CD4-positive, alpha-beta T cell treated with Interleukin-12 subunit alpha and Interleukin-12 subunit beta, for 1 hour (primary cell): Measurements from ENCODE around the gene CHAF1A.
A peak's percentile ranks its signal among the peaks of the same experiment; 100 is the strongest.

Source experiments
- DNase-seq: peaks from one replicate; pipeline ENCODE4 v3.0.0-alpha.2; 2020

The CHAF1A gene

DNA sequence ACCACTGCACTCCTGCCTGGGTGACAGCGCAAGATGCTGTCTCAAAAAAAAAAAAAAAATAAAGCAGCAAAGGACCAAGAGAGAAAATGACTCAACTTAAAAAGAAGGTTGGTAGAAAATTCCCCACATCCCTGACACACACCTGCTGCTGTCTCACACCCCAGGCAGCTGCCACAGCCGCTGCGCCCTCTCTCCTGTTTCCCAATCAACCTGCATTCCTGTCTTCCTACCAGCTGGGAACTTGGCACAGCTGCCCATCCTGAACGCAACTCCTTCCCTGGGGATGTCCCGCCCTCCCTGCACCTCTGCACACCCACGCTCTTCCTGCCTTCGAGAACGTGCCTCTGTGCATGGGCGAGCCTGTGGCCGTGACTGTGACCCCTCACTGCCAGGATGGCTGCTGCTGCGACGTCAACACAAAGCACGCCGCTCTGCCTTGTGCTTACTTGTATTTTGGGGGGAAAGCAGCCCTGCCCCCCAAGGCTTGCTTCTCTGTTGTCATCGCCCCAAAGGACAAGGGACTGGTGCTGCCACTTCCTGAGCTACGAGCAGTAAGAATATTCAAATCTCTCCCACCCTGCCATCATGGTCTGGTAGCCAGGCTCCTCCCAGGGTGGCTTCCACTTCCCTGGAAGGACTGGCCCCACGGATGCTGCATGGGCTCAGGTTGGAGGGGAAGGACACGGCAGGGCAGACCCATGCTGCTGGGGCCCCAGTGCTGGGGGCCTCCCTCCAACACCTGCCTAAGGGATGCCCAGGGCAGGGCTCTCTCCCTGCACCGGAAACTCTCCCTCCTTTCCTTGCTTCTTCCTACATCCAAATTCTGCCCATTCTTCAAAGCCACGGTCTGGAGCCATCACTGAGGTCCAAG lies 22.8 kb upstream of the CHAF1A start:
- peak; percentile 20 for DNase-seq

DNA sequence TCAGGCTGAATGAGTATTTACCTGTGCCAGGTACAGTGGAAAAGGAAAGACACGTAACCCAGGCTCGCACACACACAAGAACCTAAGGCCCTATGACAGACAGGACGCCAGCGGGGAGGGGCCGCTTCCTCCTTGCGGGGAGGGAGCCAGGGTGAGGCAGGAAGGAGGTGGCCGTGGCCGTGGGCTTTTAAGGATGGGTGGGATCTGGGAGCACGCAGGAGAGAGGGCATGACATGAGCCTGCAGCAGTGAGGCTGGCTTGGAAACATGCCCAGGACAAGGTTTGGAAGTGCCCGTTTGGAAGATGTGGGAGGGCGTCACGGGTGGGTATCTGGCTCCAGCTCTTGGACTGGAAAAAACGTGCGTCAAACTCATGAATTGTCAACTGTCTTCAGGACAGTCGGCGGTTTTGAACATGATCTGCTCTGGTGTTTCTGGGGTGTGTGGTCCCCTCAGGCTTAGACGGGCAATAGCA lies 22.1 kb upstream of the CHAF1A start:
- peak; percentile 63 for DNase-seq

DNA sequence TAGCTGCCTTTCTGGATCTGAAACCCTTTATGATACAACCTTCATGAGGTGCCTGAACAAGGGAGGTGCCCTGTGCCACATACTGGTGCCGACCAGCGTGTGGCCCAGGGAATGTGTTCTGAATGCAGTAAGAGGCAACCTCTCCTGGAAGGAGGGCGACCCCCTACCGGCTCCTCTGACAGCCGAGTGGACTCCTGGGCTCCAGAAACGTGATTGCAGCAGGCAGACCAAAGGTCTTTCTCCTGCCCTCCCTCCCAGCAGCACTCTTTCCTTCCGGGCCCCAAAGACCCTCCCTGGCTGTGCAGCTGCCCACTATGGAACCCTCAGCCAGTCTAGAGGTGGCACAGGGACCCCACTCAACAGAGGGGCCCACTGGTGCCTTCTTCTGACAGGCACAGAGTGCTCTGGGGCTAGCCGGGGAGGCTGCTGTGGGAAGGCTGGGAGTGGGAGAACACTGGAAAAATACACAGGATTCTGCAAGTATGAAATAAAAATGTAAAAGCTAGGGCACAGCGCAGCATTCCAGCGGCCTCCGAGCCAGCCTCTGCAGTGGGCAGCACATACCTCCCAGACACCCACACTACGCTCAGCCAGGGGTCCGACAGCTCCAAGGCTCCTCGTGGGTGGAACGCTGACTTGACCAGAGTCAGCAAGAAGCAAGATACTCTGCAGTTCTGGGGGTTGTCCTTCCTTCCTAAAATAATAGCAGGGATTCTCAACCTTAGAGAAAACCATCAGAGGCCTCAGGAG lies 17.0 kb upstream of the CHAF1A start:
- no peak for DNase-seq

DNA sequence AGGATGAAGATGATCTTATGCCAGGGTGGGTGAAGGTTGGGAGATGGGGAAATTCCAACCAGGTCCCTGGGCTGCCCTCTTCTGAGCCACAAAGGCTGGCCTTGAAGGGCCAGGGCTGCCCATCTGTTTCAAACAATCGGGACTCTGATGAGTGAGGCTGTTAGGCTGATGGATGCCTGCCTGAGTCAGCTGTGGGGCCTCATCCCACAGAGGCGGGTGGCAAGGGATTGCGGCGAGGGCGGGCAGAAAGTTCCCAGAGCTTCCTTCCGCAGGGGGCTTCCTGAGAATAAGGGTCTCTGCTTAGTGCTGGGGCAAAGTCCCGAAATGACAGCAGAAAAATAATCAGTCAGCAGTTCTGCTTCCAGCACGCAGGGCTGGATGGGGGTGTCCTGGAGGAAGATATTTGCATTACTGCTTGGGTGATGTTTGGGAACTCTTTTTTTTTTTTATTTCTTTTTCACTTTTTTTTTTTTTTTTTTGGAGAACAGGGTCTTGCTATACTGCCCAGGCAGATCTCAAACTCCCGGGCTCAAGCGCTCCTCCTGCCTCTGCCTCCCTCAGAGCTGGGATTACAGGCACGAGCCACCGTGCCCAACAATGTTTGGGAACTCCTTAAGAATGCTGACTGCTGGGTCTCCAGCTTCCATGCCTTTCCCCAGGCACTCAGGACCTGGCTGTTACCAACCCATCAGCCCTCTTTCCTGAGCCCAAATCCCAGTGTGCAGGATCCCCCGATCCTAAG lies 16.2 kb upstream of the CHAF1A start:
- no peak for DNase-seq

DNA sequence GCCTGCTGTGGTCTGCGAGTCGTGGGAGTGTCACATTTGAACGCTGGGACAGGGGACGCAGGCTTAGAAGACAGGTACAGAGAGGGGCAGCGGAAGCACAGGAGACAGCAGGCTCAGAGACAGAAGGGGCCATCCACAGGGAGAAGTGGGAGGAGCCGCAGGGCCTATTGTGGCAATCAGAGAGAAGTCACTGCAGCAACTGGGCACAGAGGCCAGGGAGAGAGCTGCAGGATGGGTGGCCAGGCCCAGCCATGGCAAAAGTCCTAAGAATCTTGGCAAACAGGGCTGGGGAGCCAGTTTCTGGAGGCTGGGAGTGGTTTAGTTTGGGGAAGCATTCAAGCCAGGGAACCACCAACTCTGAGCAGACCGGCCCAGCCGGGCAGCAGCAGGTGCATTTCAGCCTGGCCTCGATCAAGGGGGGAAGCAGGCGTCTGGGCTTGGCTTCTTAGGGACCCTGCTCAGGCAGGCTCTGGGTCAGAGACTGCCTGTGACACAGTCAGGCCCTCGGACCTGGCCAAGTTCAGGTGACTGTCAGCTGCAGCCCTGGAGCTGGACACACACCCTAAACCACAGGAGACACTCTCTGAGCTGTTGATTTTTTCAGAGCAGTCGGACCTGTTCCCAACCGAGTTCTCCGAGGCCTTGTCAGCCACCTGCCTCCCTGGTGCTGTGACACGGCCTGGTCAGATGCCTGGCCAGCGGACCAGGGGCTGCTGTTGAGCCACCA lies 13.9 kb upstream of the CHAF1A start:
- no peak for DNase-seq

DNA sequence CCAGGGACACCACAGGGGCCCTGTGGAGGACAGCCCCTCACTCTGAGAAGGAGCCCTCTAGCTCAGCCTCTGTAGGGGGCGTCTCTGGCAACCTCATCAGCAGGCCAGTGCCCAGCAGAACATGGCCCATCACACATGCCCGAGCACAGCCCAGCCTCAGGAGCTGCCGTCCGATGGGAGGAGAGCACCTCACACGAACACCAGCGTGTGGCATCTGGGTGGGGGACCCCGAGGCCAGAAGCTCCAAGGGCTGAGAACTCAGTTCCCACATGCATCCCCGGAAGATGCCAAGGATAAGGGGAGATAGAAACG lies 13.4 kb upstream of the CHAF1A start:
- DNase-seq = no peak

DNA sequence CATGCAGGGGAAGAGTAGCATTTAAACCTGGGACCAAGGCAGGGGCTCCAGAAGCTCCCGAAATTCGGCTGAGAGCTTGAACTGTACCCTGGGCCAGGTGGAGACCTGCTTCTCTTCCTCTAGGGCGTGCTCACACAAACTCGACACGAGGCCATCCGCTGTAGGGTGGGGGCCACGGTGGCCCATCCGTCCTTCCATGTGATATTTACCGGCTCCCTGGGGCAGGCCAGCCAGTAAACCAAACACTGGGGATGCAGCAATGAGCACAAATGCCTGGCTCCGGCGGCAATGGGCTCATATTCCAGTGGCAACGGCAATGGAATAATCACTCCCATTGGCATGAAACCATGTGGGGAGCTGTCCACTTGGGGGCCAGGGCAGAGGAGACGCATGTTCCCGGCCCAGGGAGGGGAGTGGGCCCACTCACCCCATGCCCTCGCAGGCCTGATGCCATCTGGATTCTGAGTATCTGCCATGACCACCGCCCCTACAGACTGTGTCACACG lies 12.9 kb upstream of the CHAF1A start:
- no peak for DNase-seq

DNA sequence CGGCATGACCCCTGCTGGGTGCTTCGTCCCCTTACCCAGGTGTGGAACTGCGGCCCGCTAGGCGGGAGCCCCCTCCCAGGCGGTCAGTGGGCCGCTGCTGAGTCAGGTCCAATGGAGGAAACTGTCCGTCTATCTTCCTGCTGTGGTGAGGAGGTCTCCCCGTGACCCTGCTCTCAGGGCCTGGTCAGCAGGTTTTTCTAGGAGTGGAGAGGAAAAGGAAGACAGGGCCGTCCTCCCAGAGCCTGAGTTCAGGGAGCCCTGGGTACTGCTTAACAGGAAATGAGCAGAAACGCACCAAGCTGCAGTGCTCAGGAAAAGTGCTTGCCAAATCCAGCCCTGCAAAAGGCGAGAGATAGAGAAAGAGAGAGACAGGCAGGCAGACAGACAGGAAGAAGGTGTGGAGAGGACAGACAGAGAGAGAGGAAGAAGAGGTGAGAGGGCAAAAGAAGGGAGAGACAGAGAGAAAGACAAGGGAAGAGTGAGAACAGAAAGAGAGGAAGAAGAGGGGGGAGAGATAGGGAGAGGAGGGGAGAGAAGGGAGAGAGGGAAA lies 12.3 kb upstream of the CHAF1A start:
- DNase-seq = no peak

DNA sequence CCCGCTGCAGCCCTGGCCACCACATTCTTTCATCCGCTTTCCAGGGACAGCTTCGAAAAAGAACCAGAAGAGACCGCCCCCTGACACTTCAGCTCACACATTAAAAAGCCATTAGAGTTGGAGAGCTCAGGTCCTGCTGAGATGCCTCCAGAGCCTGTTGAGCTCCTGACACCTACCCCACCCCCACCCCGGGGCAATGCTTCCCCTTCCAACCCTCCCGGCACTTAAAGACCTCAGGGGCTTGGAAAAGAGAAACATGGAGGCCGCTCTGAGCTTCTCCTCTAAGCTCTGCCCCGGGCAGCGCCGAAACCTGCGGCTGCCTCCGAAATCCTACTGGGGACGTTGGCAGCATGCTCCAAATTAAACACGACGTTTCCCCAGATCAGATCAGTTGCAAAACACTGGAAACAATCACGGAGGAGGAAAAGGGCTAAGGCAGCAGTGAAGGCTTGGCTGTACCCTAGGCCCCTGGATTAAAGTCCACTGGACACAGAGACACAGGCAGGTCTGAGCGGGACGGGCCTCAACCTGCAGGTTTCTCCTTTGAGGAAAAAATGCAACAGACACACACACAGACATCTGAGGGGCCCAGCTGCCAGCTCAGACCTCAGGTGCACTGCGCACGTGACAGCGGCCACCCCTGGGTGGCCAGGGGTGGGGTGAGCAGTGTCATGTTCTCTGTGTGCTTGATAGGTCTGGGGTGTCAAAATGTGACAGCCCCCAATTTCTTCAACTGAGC lies 11.7 kb upstream of the CHAF1A start:
- no peak for DNase-seq

DNA sequence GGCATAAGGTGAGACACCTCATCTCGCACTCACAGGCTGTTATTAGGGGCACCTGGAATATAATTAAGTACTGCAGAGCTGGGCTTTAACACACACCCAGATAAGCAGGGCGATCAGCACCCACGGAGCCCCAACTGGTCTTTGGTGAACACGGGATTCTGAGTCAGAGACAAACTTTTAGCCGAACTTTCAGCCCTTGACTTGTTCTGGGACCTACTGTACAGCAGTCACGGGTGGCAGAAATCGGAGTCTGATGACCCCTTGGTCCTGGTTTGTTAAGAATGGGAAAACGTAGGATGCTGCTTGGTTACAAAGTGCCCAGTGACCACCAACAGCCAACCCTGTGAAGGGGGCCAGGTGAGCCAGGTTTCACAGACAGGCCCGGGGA lies 11.1 kb upstream of the CHAF1A start:
- no peak for DNase-seq

DNA sequence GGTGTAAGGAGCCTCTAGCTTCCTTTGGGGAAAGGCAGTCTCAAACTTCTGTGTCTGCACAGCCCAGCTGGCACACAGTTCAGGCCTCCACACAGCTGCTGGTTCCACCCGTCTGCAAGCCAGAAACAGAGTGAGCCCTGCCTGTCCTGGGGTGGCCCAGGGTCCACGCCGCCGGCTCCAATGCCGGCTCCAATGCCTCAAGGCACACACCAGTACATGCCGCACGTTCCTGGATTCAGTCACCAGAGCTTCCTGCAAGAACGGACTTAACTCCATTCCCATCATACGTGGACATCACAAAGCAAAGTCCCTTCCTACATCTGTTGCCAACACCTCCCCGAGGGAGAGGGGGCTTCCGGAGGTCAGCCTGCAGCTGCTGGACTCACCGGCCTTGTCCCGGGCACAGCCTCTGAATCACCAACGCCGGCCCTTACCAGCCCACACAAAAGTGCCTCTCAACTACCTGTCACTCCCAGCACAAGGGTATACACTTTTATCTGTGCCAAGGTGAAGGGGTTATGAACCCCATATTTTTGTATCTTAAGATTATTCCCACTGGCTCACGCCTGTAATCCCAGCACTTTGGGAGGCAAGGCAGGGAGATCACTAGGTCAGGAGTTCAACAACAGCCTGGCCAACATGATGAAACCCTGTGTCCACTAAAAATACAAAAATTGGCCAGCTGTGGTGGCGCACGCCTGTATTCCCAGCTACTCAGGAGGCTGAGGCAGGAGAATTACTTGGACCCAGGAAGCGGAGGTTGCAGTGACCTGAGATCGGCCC lies 10.5 kb upstream of the CHAF1A start:
- no peak for DNase-seq

DNA sequence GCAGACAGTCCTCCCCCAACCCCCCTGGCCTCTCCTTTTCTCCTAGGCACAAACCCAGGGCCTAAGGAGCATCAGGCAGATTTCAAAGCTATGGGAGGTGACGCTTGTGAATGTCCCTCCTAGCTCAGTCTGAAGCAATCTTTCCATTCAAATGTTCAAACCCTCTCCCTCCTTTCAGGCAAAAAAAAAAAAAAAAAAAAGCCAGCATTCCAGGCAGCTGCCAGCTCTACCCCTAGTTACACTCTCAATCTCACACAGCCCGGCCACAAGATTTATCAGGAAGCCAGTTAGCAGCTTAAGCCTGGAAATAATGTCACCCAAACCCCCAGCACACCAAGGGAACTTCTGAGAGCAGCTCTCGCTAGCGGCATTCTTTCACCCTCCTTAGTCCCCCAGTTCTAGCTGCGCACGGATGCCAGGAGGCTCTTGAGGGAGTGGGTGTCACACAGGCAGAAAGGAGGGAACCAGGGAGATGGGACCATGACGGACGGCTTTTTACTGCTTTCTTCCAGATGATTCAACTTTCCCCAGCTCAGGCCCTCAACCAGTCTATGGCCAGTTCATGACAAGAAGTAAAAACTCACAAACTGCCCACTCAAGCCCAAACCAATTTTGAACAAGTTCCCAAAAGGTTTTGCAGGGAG lies 8.4 kb upstream of the CHAF1A start:
- no peak for DNase-seq

DNA sequence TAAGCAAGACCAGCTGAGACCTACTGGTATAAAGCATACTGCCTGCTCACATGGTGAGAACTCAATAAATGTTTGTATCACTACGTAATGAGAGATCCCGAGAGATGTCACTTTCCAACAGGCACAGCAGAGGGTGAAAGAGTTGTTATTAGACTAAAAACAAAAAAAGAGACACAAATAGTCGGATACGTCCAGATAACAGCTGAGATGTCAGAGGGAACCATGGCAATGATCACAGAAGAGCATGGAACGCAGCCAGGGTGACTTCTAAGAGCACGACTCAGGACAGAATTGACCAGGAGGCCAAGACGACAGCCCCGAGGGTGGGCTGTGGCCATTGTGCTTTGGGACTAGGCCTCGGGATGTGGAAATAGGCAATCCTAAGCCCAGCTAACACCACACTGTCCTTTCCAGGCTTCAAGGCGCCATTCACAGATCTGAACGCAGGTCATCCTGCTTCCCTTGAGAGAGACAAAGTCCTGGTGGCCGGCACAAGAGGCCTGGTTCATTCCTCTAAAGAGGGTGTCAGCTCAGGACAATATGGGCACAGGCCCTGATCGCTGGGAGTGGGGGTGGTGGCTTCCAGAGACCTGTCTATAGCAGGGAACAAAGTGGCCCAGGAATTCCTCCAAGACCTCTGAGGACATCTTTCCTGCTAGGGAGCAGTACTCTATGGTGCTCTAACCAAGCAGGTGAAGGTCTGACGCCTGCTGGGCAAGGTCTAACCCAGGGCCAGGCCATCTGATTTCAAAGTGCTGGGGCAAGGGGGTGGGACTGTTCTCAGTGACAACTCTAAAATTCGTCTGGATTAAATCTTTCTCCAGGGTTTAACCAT lies 5.3 kb upstream of the CHAF1A start:
- DNase-seq = no peak

DNA sequence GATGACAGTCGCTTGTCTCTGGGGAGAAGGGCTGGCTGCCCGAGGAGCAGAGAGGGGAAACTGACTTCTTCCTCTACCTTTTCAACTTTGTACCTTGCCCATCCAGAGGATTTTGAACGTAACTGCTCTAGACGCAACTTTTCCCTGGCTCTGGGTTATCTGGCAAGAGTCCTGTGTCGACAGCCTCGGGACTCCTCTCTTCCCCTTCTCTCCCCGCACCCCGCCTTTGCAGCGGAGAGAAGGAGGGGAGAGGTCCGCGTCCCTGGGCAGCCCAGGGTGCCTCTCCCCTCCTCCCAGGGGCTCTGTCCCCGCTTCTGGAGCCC lies 2.7 kb upstream of the CHAF1A start:
- no peak for DNase-seq

DNA sequence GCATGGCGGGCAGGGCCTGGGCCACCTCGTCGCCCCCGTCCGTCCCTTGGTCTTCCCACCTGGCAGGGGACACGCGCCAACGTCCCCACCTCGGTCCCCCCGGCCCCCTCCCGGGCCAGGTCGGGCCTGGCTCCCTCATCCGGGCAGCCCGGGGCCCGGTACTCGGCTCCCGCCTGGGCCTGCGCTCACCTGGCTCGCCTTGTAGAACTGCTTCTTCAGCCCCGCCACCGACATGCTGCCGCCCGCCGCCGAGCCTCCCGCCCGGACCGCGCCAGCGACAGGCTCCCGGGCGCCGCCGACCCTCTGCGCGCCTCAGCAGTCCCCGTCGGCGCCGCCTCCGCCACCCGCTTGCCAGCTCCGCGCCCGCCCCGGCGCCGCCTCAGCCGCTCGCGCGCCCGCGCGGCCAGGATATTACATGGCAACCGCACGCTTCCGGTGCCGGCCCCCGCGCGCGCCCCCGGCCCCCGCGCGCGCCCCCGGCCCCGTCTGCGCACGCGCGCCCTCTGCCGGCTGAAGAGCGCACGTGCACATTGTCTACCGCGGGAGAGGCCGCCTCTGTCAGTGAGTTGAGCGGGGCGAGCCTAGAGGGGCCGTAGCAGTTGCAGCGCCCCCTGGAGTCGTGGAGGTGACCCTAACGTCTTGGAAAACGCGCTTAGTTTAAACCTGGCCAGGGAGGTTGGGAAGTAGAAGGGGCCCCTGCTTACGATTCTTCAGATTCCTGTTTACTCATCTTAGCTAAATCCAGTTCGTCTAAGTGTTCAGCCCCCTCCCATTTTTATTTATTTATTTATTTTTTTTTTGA lies 2.1 kb upstream of the CHAF1A start, which contains the start of gene SH3GL1:
SH3GL1 (minus strand) TSS at position 413 of the 802 bp plus-strand sequence; CDS start at position 234, 179 bp downstream.
- DNase-seq = peak; percentile 93

DNA sequence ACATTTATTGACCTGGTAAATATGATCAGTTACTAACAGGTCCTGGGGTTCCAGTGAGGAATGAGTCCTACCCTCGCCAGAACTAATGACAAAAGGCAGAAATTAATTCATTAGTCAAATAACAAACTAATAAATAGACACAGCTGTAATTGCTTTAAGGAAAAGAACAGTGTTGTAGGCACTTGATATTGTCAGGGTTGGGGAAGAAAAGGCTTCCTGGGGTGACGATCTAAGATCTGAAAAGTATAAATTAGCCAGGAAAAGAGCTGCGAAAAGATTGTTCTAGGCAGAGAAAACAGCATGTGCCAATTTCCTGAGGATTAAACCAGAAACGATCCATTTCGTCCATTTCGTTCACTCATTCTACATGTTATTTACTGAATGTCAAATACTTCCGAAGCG lies 670 bp upstream of the CHAF1A start:
- DNase-seq = no peak

DNA sequence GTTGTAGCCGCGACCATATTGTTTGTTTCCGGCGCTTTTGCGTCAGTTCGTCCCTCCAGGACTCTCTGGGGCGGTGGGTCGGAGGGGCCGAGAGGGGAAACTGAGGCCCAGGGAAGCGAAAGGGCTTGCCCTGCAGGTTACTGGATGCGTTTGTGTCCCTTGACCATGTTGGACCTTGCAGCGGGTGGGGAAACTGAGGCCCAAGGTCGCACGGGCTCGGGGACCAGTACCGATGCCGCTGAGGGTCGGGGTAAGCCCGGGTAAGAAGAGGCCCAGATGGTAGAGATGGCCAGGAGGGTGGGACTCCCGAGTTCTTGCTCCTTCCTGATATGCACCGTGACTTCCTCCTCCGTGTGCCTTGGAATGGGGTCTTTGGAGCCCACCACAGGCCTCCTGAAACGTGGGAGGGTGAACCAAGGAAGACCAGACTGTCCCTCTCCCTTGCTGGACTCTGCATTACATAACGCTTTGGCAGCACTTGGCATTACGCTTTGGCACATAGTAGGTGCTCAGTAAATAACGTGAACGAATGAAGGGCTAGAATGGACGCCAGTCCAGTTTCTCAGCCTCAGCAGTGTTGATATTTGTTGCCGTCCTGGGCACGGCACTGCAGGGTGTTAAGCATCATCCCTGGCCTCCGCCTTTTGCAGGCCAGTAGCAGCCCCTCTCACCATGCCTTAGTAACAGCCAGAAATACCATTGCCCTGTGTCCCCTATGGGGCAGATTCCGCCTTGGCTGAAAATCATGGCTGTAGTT lies 743 bp downstream of the CHAF1A start:
- no peak for DNase-seq

DNA sequence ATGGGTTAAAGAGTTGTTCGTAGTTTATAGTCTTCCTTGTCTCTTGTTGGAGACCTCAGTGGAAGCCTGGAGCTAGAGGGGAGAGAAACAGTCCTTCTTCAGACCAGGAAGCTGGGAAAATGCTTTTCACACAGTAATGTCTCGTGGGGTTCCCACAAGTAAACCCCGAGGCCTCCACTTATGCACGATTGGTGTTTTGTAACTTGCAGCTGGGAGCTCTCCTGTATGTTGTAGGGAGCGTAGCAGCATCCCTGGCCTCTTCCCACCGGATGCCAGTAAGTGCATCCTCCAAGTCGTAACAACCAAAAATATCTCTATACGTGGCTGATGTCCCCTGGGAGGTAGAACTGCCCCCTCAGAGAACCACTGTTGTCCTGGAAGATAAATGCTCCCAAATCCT lies 3.5 kb downstream of the CHAF1A start:
- DNase-seq = no peak
